Midbrain (tissue), 1 donor: Measurements from ENCODE around the gene SCAMP5.

Experiments used
- DNase-seq: peaks from one replicate; lab custom pipeline; 2025; lab: John Stamatoyannopoulos, UW

SCAMP5 gene

GRCh38 chr15:75069301-75069925, 74.0 kb downstream of the SCAMP5 start:
- no peak for DNase-seq

GRCh38 chr15:75070674-75071073, 75.3 kb downstream of the SCAMP5 start:
- DNase-seq, result no peak
